Measurements from ENCODE around the gene PIP5K1B.

Gene PIP5K1B

DNA sequence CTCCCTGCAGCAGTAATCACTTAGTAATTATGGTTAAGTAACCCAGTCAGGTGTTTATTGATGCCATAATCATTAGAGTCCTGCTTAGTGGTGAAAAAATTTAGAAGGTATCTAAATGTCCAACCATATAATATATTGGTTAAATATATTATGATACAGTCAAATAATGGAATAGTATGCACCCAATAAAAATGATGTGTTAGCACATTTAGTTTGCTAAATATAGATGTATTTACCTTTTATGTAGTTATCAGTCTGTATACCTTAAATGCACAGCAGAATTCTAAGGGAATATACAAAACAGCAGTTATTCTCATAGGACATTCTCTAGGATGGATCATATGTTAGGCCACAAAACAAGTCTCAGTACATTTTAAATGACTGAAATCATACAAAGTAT lies 218.4 kb downstream of the PIP5K1B start:
- Histone ChIP-seq H3K4me3 (no peak overlapping the region), H3K36me3 (ENCODE audit: insufficient read depth, low read length) (no peaks in the 10 kb centered on the region), H3K27ac (no peak overlapping the region), H3K9ac (ENCODE audit: insufficient read length) (no peak overlapping the region), H3K9me3 (ENCODE audit: low read depth, low read length) (no peaks in the 10 kb centered on the region)
- TF ChIP-seq EZH2 (IDR thresholded peaks at IDR 0.05) (no peak), POLR2AphosphoS5 (IDR thresholded peaks at IDR 0.05; ENCODE audit: borderline replicate concordance, low read depth, low read length) (no peak), FOXP2 (optimal IDR thresholded peaks at IDR 0.05; ENCODE audit: control extremely low read depth, extremely low read length, insufficient read depth) (no peak)
- DNase-seq (ENCODE audit: low read depth, low spot score) = no peak

GRCh38 chr9:68925175-68925574 lies 220.1 kb downstream of the PIP5K1B start:
- Histone ChIP-seq H3K9ac (ENCODE audit: insufficient read length) (no peak overlapping the region), H3K9me3 (ENCODE audit: low read depth, low read length) (no peaks in the 10 kb centered on the region), H3K4me3 (no peak overlapping the region), H3K27ac (no peak overlapping the region), H3K36me3 (ENCODE audit: insufficient read depth, low read length) (no peaks in the 10 kb centered on the region)
- DNase-seq (ENCODE audit: low read depth, low spot score) = no peak
- TF ChIP-seq POLR2AphosphoS5 (IDR thresholded peaks at IDR 0.05; ENCODE audit: borderline replicate concordance, low read depth, low read length) (no peak), FOXP2 (optimal IDR thresholded peaks at IDR 0.05; ENCODE audit: control extremely low read depth, extremely low read length, insufficient read depth) (no peak), EZH2 (IDR thresholded peaks at IDR 0.05) (no peak)

GRCh38 chr9:68927165-68927564 lies 222.1 kb downstream of the PIP5K1B start:
- TF ChIP-seq EZH2 (IDR thresholded peaks at IDR 0.05) (no peak), FOXP2 (optimal IDR thresholded peaks at IDR 0.05; ENCODE audit: control extremely low read depth, extremely low read length, insufficient read depth) (no peak), POLR2AphosphoS5 (IDR thresholded peaks at IDR 0.05; ENCODE audit: borderline replicate concordance, low read depth, low read length) (no peak)
- no peak for DNase-seq (ENCODE audit: low read depth, low spot score)
- no peak overlapping the region for H3K4me3 ChIP-seq
- no peaks in the 10 kb centered on the region for H3K9me3 ChIP-seq (ENCODE audit: low read depth, low read length)
- no peak overlapping the region for H3K9ac ChIP-seq (ENCODE audit: insufficient read length)
- H3K27ac ChIP-seq = no peak overlapping the region
- H3K36me3 ChIP-seq (ENCODE audit: insufficient read depth, low read length) = no peaks in the 10 kb centered on the region

- no peak for DNase-seq (ENCODE audit: low read depth, low spot score)
- no peak overlapping the region for H3K9ac ChIP-seq (ENCODE audit: insufficient read length)
- no peak overlapping the region for H3K4me3 ChIP-seq
- H3K9me3 ChIP-seq (ENCODE audit: low read depth, low read length) = no peaks in the 10 kb centered on the region
- no peak for TF ChIP-seq FOXP2 (optimal IDR thresholded peaks at IDR 0.05; ENCODE audit: control extremely low read depth, extremely low read length, insufficient read depth)
- TF ChIP-seq POLR2AphosphoS5 (IDR thresholded peaks at IDR 0.05; ENCODE audit: borderline replicate concordance, low read depth, low read length) = no peak
- no peak for TF ChIP-seq EZH2 (IDR thresholded peaks at IDR 0.05)
- H3K36me3 ChIP-seq (ENCODE audit: insufficient read depth, low read length) = no peaks in the 10 kb centered on the region
- H3K27ac ChIP-seq = no peak overlapping the region
These were observed 226.8 kb downstream of the PIP5K1B start for GRCh38 chr9:68931821-68932220.

GRCh38 chr9:68932458-68932857 lies 227.4 kb downstream of the PIP5K1B start:
- Histone ChIP-seq H3K36me3 (ENCODE audit: insufficient read depth, low read length) (no peaks in the 10 kb centered on the region), H3K27ac (no peak overlapping the region), H3K4me3 (no peak overlapping the region), H3K9me3 (ENCODE audit: low read depth, low read length) (no peaks in the 10 kb centered on the region), H3K9ac (ENCODE audit: insufficient read length) (no peak overlapping the region)
- no peak for DNase-seq (ENCODE audit: low read depth, low spot score)
- no peak for TF ChIP-seq EZH2 (IDR thresholded peaks at IDR 0.05)
- TF ChIP-seq FOXP2 (optimal IDR thresholded peaks at IDR 0.05; ENCODE audit: control extremely low read depth, extremely low read length, insufficient read depth) = no peak
- TF ChIP-seq POLR2AphosphoS5 (IDR thresholded peaks at IDR 0.05; ENCODE audit: borderline replicate concordance, low read depth, low read length) = no peak

GRCh38 chr9:68933434-68934328 lies 228.6 kb downstream of the PIP5K1B start:
- DNase-seq (ENCODE audit: low read depth, low spot score) = no peak
- no peak for TF ChIP-seq FOXP2 (optimal IDR thresholded peaks at IDR 0.05; ENCODE audit: control extremely low read depth, extremely low read length, insufficient read depth)
- no peak for TF ChIP-seq POLR2AphosphoS5 (IDR thresholded peaks at IDR 0.05; ENCODE audit: borderline replicate concordance, low read depth, low read length)
- TF ChIP-seq EZH2 (IDR thresholded peaks at IDR 0.05) = no peak
- Histone ChIP-seq H3K27ac (no peak overlapping the region), H3K9me3 (ENCODE audit: low read depth, low read length) (no peaks in the 10 kb centered on the region), H3K36me3 (ENCODE audit: insufficient read depth, low read length) (no peaks in the 10 kb centered on the region), H3K9ac (ENCODE audit: insufficient read length) (no peak overlapping the region), H3K4me3 (no peak overlapping the region)

- no peak overlapping the region for H3K9ac ChIP-seq (ENCODE audit: insufficient read length)
- TF ChIP-seq FOXP2 (optimal IDR thresholded peaks at IDR 0.05; ENCODE audit: control extremely low read depth, extremely low read length, insufficient read depth) (no peak), POLR2AphosphoS5 (IDR thresholded peaks at IDR 0.05; ENCODE audit: borderline replicate concordance, low read depth, low read length) (no peak), EZH2 (IDR thresholded peaks at IDR 0.05) (no peak)
- H3K9me3 ChIP-seq (ENCODE audit: low read depth, low read length) = no peaks in the 10 kb centered on the region
- no peak overlapping the region for H3K27ac ChIP-seq
- no peaks in the 10 kb centered on the region for H3K36me3 ChIP-seq (ENCODE audit: insufficient read depth, low read length)
- no peak for DNase-seq (ENCODE audit: low read depth, low spot score)
- no peak overlapping the region for H3K4me3 ChIP-seq
These were observed 229.2 kb downstream of the PIP5K1B start for GRCh38 chr9:68934329-68934644.

- Histone ChIP-seq H3K27ac (no peak overlapping the region), H3K9me3 (ENCODE audit: low read depth, low read length) (no peaks in the 10 kb centered on the region), H3K36me3 (ENCODE audit: insufficient read depth, low read length) (no peaks in the 10 kb centered on the region), H3K4me3 (no peak overlapping the region), H3K9ac (ENCODE audit: insufficient read length) (no peak overlapping the region)
- TF ChIP-seq EZH2 (IDR thresholded peaks at IDR 0.05) (no peak), FOXP2 (optimal IDR thresholded peaks at IDR 0.05; ENCODE audit: control extremely low read depth, extremely low read length, insufficient read depth) (no peak), POLR2AphosphoS5 (IDR thresholded peaks at IDR 0.05; ENCODE audit: borderline replicate concordance, low read depth, low read length) (no peak)
- DNase-seq (ENCODE audit: low read depth, low spot score) = no peak
These were observed 235.5 kb downstream of the PIP5K1B start for GRCh38 chr9:68940573-68940972.
